T-helper 1 cell treated with Interleukin-12 subunit alpha and Interleukin-12 subunit beta and Interleukin-4 antibody, amounts not matched to agents 30 ng/mL and 1 ng/mL, for 36 hours (primary cell): ENCODE data around the gene DOCK7. TPM values are rescaled to one million over a fixed set of nuclear protein-coding genes. Genes with fewer than 3 reads are reported as not detected.
"Not testable (repeated sequence)": the region's sequence is repeated elsewhere in the genome, so short reads cannot be mapped to it uniquely, and the experiment has no call there.

ENCODE experiments used
- intact Hi-C: fragments of 100-400 bp; cut with micrococcal nuclease; formaldehyde crosslinking; loops from one replicate; pipeline ENCODE4 v1.15.1; 2024
- total RNA-seq: library from RNA; stranded (reverse); gene quantifications from 2 replicates; pipeline ENCODE4 v1.2.3, GENCODE V29; 2022

DOCK7 gene
- total RNA-seq, 1 donor from 2014 or later = 5.1 TPM

GRCh38 chr1:62541048-62541447, 147.1 kb downstream of the DOCK7 start:
- intact Hi-C loops = no loop called here

GRCh38 chr1:62539028-62539447, 149.1 kb downstream of the DOCK7 start:
- intact Hi-C loops = no loop called here

GRCh38 chr1:62536865-62537264, 151.3 kb downstream of the DOCK7 start:
- intact Hi-C loops = no loop called here

- intact Hi-C loops = no loop called here
These were observed 157.6 kb downstream of the DOCK7 start for GRCh38 chr1:62530516-62531154.

- intact Hi-C loops = no loop called here
These were observed 159.0 kb downstream of the DOCK7 start for GRCh38 chr1:62529227-62529626.

- intact Hi-C loops = no loop called here
These were observed 160.2 kb downstream of the DOCK7 start for GRCh38 chr1:62528015-62528414.

GRCh38 chr1:62527346-62527745, 160.8 kb downstream of the DOCK7 start:
- intact Hi-C loops = not testable (repeated sequence)

- intact Hi-C loops = no loop called here
These were observed 164.3 kb downstream of the DOCK7 start for GRCh38 chr1:62523860-62524259.

- intact Hi-C loops = no loop called here
These were observed 171.6 kb downstream of the DOCK7 start for GRCh38 chr1:62516600-62516999.

- intact Hi-C loops = no loop called here
These were observed 173.3 kb downstream of the DOCK7 start for GRCh38 chr1:62514746-62515423.

- intact Hi-C loops = no loop called here
These were observed 175.2 kb downstream of the DOCK7 start for GRCh38 chr1:62513013-62513412.

- intact Hi-C loops = no loop called here
These were observed 179.2 kb downstream of the DOCK7 start for GRCh38 chr1:62509028-62509427.

GRCh38 chr1:62508187-62508758, 179.9 kb downstream of the DOCK7 start:
- intact Hi-C loops = loop anchor here (1.0 kb wide), 1 partner anchor 238 kb away; no protein-coding TSS in a partner anchor

GRCh38 chr1:62500210-62500609, 188.0 kb downstream of the DOCK7 start:
- intact Hi-C loops = no loop called here

- intact Hi-C loops = no loop called here
These were observed 194.0 kb downstream of the DOCK7 start for GRCh38 chr1:62494137-62494536.

- intact Hi-C loops = no loop called here
These were observed 194.5 kb downstream of the DOCK7 start for GRCh38 chr1:62493656-62494055.

GRCh38 chr1:62492521-62492920, 195.7 kb downstream of the DOCK7 start:
- intact Hi-C loops = no loop called here

- intact Hi-C loops = no loop called here
These were observed 200.2 kb downstream of the DOCK7 start for GRCh38 chr1:62487956-62488355.

GRCh38 chr1:62484824-62485468, 203.2 kb downstream of the DOCK7 start:
- intact Hi-C loops = no loop called here

GRCh38 chr1:62481681-62482080, 206.5 kb downstream of the DOCK7 start:
- intact Hi-C loops = no loop called here

GRCh38 chr1:62476525-62477219, 211.5 kb downstream of the DOCK7 start:
- intact Hi-C loops = no loop called here

GRCh38 chr1:62467092-62467491, 221.1 kb downstream of the DOCK7 start:
- intact Hi-C loops = no loop called here
